Head of caudate nucleus (tissue), 42 donors: ENCODE data around the gene FIGNL1.
"Not testable (repeated sequence)": the region's sequence is repeated elsewhere in the genome, so short reads cannot be mapped to it uniquely, and the experiment has no call there.

Experiments
- DNase-seq, 42 donors: peaks; one replicate each; pipeline versions ENCODE4 v3.0.0 to v3.0.0-alpha.2; 2020 to 2021; ENCODE audit warnings: mixed read lengths in 7 of 42
- intact Hi-C: fragments of 100-400 bp; cut with DNase I; formaldehyde crosslinking; loops from one replicate; pipeline ENCODE4 v1.15.0; 2022

FIGNL1 gene

GRCh38 chr7:50474382-50475160 is 24.4 kb upstream of the FIGNL1 start:
- DNase-seq = no peak
- intact Hi-C loops = no loop called here

GRCh38 chr7:50473531-50473930 is 23.4 kb upstream of the FIGNL1 start:
- DNase-seq = no peak
- intact Hi-C loops = no loop called here

GRCh38 chr7:50472427-50472826 is 22.3 kb upstream of the FIGNL1 start:
- intact Hi-C loops = no loop called here

GRCh38 chr7:50471970-50472369 is 21.8 kb upstream of the FIGNL1 start:
- intact Hi-C loops = no loop called here
- DNase-seq = no peak

More at GRCh38 chr7:50472427-50472826, 22.3 kb upstream of the FIGNL1 start:
- DNase-seq = no peak

GRCh38 chr7:50470250-50471163 is 20.4 kb upstream of the FIGNL1 start:
- intact Hi-C loops = no loop called here
- no peak for DNase-seq

GRCh38 chr7:50469181-50469580 is 19.0 kb upstream of the FIGNL1 start:
- DNase-seq = no peak
- intact Hi-C loops = loop anchor here (5.0 to 10.0 kb wide), 3 partner anchors 208 to 896 kb away; no protein-coding TSS in a partner anchor

GRCh38 chr7:50467817-50468610 is 17.9 kb upstream of the FIGNL1 start:
- DNase-seq = peak; percentile 78 to 94 (median 87)
- intact Hi-C loops = loop anchor here (5.0 to 10.0 kb wide), 3 partner anchors 209 to 897 kb away; no protein-coding TSS in a partner anchor

GRCh38 chr7:50466815-50467585 is 16.9 kb upstream of the FIGNL1 start:
- no peak for DNase-seq
- intact Hi-C loops = loop anchor here (5.0 to 10.0 kb wide), 3 partner anchors 210 to 898 kb away; no protein-coding TSS in a partner anchor

- intact Hi-C loops = loop anchor here (10.0 kb wide), 2 partner anchors 692 to 902 kb away; no protein-coding TSS in a partner anchor
- no peak for DNase-seq
Observed at GRCh38 chr7:50463035-50463434, 12.9 kb upstream of the FIGNL1 start.

- DNase-seq = no peak
- intact Hi-C loops = loop anchor here (10.0 kb wide), 2 partner anchors 692 to 902 kb away; no protein-coding TSS in a partner anchor
Observed at GRCh38 chr7:50462361-50462760, 12.2 kb upstream of the FIGNL1 start.

GRCh38 chr7:50461695-50462094 is 11.5 kb upstream of the FIGNL1 start:
- DNase-seq = peak in 1 of 42 donors; percentile 8
- intact Hi-C loops = loop anchor here (10.0 kb wide), 2 partner anchors 693 to 903 kb away; no protein-coding TSS in a partner anchor

GRCh38 chr7:50459183-50459582 is 9.0 kb upstream of the FIGNL1 start:
- DNase-seq, intact Hi-C loops: not testable (repeated sequence)

GRCh38 chr7:50458651-50459050 is 8.5 kb upstream of the FIGNL1 start:
- DNase-seq, intact Hi-C loops: not testable (repeated sequence)

GRCh38 chr7:50456371-50457123 is 6.4 kb upstream of the FIGNL1 start:
- intact Hi-C loops = no loop called here
- DNase-seq = no peak

- no peak for DNase-seq
- intact Hi-C loops = no loop called here
Observed at GRCh38 chr7:50455658-50456057, 5.5 kb upstream of the FIGNL1 start.

GRCh38 chr7:50454968-50455367 is 4.8 kb upstream of the FIGNL1 start:
- intact Hi-C loops = no loop called here
- DNase-seq = no peak

GRCh38 chr7:50450590-50451032 is 461 bp upstream of the FIGNL1 start:
- intact Hi-C loops = no loop called here
- DNase-seq = peak in 34 of 42 donors; percentile 14 to 72 (median 45)
